K562 (cell line): ENCODE results near the gene PFKFB2. TPM values are rescaled to one million over a fixed set of nuclear protein-coding genes. Genes with fewer than 3 reads are reported as not detected.
A peak's percentile ranks its signal among the peaks of the same experiment; 100 is the strongest.

Experiments
- ARNT ChIP-seq, 2 experiments: fragments of 450-650 bp; IDR thresholded peaks; 2 replicates each; pipeline ENCODE4 v1.6.1; 2016; ENCODE audit warnings: mild to moderate bottlenecking in 1 of 2
- EP300 ChIP-seq: IDR thresholded peaks from 2 replicates; pipeline ENCODE4 v1.6.1; 2012; ENCODE audit warnings: low read length, improper control_type of control experiment
- ETV1 ChIP-seq: fragments of 450-650 bp; conservative IDR thresholded peaks from 2 replicates; pipeline ENCODE4 v1.6.1; 2016; ENCODE audit warnings: missing genetic modification characterization, control low read depth, low read depth, missing compliant biosample characterization
- GATA2 ChIP-seq: sonication (generic); formaldehyde crosslinking; IDR thresholded peaks from 2 replicates; pipeline ENCODE4 v1.4.0; 2020; ENCODE audit warnings: mild to moderate bottlenecking, missing genetic modification reagents
- GTF2F1 ChIP-seq: IDR thresholded peaks from 2 replicates; pipeline ENCODE4 v1.6.1; 2011; ENCODE audit warnings: low read depth, low read length, improper control_type of control experiment
- HMBOX1 ChIP-seq: sonication (generic); IDR thresholded peaks from 2 replicates; pipeline ENCODE4 v1.6.1; 2016
- NR1H2 ChIP-seq: sonication (generic); formaldehyde crosslinking; IDR thresholded peaks from 2 replicates; pipeline ENCODE4 v1.4.0; 2020; ENCODE audit warnings: mild to moderate bottlenecking, missing genetic modification reagents
- SAFB2 ChIP-seq: fragments of 200-400 bp; formaldehyde crosslinking; IDR thresholded peaks from 2 replicates; pipeline ENCODE4 v1.6.1; 2018; ENCODE audit warnings: borderline replicate concordance, low read length, low read depth, moderate library complexity; ENCODE audit not compliant: severe bottlenecking
- SRSF7 ChIP-seq: fragments of 200-400 bp; formaldehyde crosslinking; optimal IDR thresholded peaks from 2 replicates; pipeline ENCODE3; 2017; ENCODE audit warnings: mild to moderate bottlenecking, low read depth, low read length
- TOE1 ChIP-seq, 2 experiments: fragments of 450-650 bp in 1 of 2; sonication (generic) in 1 of 2; formaldehyde crosslinking in 1 of 2; IDR thresholded peaks; 2 replicates each; pipeline versions ENCODE4 v1.7.1 to v1.8.0; 2016 to 2022; ENCODE audit warnings: borderline replicate concordance in 2 of 2, mild to moderate bottlenecking in 2 of 2, antibody characterized with exemption in 1 of 2, inconsistent platforms in 1 of 2, low read depth in 1 of 2, missing genetic modification reagents in 1 of 2, moderate library complexity in 1 of 2
- ZBTB12 ChIP-seq: fragments of 250-450 bp; sonication (Bioruptor Pico); IDR thresholded peaks from 2 replicates; pipeline ENCODE4 v1.4.0; 2020
- ZNF316 ChIP-seq: fragments of 450-650 bp; IDR thresholded peaks from 2 replicates; pipeline ENCODE4 v1.6.1; 2016
- polyA plus RNA-seq, 8 experiments: library from polyadenylated mRNA; depleted of rRNA in 4 of 8; stranded (reverse) in 5 of 8; unstranded in 3 of 8; fragments of >200 nt; fragmentation: Nextera tagmentation in 2 of 8; fragmentation: Illumina TruSeq in 1 of 8; extraction: Ambion mirVana in 2 of 8; extraction: Trizol in 1 of 8; gene quantifications; 2 replicates each; pipeline versions ENCODE4 v1.2.1 to v1.2.3, GENCODE V29; 2011 to 2014; ENCODE audit warnings: inconsistent platforms in 1 of 8, missing spikeins in 1 of 8
- total RNA-seq, 7 experiments: library from RNA; depleted of rRNA in 6 of 7; stranded (reverse); fragments of >200 nt in 6 of 7; fragmentation: Illumina TruSeq in 2 of 7; extraction: Trizol in 2 of 7; gene quantifications; 2 replicates each; pipeline versions ENCODE4 v1.2.1 to v1.2.3, GENCODE V29; 2011 to 2021; ENCODE audit warnings: low replicate concordance in 1 of 7
- TF ChIP-seq, protein P1 (sequence below): fragments of 450-650 bp; formaldehyde crosslinking; IDR thresholded peaks from 2 replicates; pipeline ENCODE4 v1.4.0; 2020; ENCODE audit warnings: mild to moderate bottlenecking, moderate library complexity

Gene PFKFB2
- total and polyA plus RNA-seq, 9 of the 15 experiments (the other 6 are each of a cell fraction or from before 2014, with no cell fraction given): 6.9 to 26.0 (median 16.4) TPM

- TF ChIP-seq ZBTB12 (no peak), HMBOX1 (peak; percentile 45; the same call in 1 of the 2 replicates), EP300 (no peak), TOE1 (IDR thresholded peaks at IDR 0.05; ENCODE audit: borderline replicate concordance) (0 out of 2 replicates have a peak, but pooled peaks have one; percentile 13), TOE1 (CRISPR knock-in tag; IDR thresholded peaks at IDR 0.05; ENCODE audit: borderline replicate concordance, low read depth) (no peak), SAFB2 (no peak), ARNT (IDR thresholded peaks at IDR 0.05) (peak in 1 of 2 experiments; percentile 10; a peak in 1 of 4 replicates), NR1H2 (CRISPR knock-in tag) (no peak), SRSF7 (no peak), ZNF316 (0 out of 2 replicates have a peak, but pooled peaks have one; percentile 1), ETV1 (tag) (no peak), GATA2 (CRISPR knock-in tag) (peak; percentile 59; the same call in 1 of the 2 replicates), GTF2F1 (no peak)
- TF ChIP-seq, protein P1, sequence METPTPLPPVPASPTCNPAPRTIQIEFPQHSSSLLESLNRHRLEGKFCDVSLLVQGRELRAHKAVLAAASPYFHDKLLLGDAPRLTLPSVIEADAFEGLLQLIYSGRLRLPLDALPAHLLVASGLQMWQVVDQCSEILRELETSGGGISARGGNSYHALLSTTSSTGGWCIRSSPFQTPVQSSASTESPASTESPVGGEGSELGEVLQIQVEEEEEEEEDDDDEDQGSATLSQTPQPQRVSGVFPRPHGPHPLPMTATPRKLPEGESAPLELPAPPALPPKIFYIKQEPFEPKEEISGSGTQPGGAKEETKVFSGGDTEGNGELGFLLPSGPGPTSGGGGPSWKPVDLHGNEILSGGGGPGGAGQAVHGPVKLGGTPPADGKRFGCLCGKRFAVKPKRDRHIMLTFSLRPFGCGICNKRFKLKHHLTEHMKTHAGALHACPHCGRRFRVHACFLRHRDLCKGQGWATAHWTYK: no peak
Measured at GRCh38 chr1:207047505-207047904, 5.6 kb upstream of the PFKFB2 start (continued).
